Endodermal cell (in vitro differentiated cells): Measurements from ENCODE around the gene NANOS2. TPM values are rescaled to one million over a fixed set of nuclear protein-coding genes. Genes with fewer than 3 reads are reported as not detected.
A peak's percentile ranks its signal among the peaks of the same experiment; 100 is the strongest.

Source experiments
- DNase-seq: peaks from one replicate; pipeline ENCODE4 v3.0.0-alpha.2; 2017
- H3K27ac ChIP-seq: 2 replicates; pipeline ENCODE4 v1.5.1; 2013; ENCODE audit warnings: mild to moderate bottlenecking, low read depth, low read length, moderate library complexity
- H3K27me3 ChIP-seq: 2 replicates; pipeline ENCODE4 v1.6.1; 2013; ENCODE audit warnings: mild to moderate bottlenecking, low read length, moderate library complexity; ENCODE audit not compliant: insufficient read depth, control insufficient read depth, poor library complexity, severe bottlenecking
- H3K36me3 ChIP-seq: 2 replicates; pipeline ENCODE4 v1.7.0; 2013; ENCODE audit warnings: mild to moderate bottlenecking, low read length, moderate library complexity; ENCODE audit not compliant: control insufficient read depth, insufficient read depth
- H3K4me1 ChIP-seq: one replicate; pipeline ENCODE4 v1.7.0; 2013; ENCODE audit warnings: low read length; ENCODE audit not compliant: control insufficient read depth, insufficient read depth
- H3K4me3 ChIP-seq: 2 replicates; pipeline ENCODE4 v1.5.1; 2013; ENCODE audit warnings: mild to moderate bottlenecking, low read length, moderate library complexity
- H3K9ac ChIP-seq: 2 replicates; pipeline ENCODE4 v1.6.1; 2013; ENCODE audit warnings: mild to moderate bottlenecking, low read length, moderate library complexity; ENCODE audit not compliant: poor library complexity, severe bottlenecking; ENCODE audit errors: extremely low read depth
- H3K9me3 ChIP-seq: 2 replicates; pipeline ENCODE4 v1.6.1; 2013; ENCODE audit warnings: mild to moderate bottlenecking, low read length, moderate library complexity; ENCODE audit not compliant: control insufficient read depth
- H3K27ac Mint-ChIP-seq: 2 replicates; pipeline ENCODE4 v1.8.0; 2020; ENCODE audit warnings: mixed read lengths
- H3K27me3 Mint-ChIP-seq: 2 replicates; pipeline ENCODE4 v1.8.0; 2021; ENCODE audit warnings: mild to moderate bottlenecking, mixed read lengths; ENCODE audit not compliant: insufficient read depth
- H3K36me3 Mint-ChIP-seq: 2 replicates; pipeline ENCODE4 v1.8.0; 2020; ENCODE audit warnings: low read depth, mixed read lengths
- H3K4me1 Mint-ChIP-seq: 2 replicates; pipeline ENCODE4 v1.8.0; 2020; ENCODE audit warnings: mixed read lengths
- H3K4me3 Mint-ChIP-seq: 2 replicates; pipeline ENCODE4 v1.8.0; 2020; ENCODE audit warnings: mild to moderate bottlenecking, moderate library complexity, mixed read lengths
- H3K9me3 Mint-ChIP-seq: 2 replicates; pipeline ENCODE4 v1.8.0; 2020; ENCODE audit warnings: mild to moderate bottlenecking, mixed read lengths
- WGBS, 2 experiments: methylation state at CpG; one replicate each; pipeline versions ENCODE4 v1.1.5 to v1.1.7; 2013; ENCODE audit warnings: missing lambda C conversion rate in 2 of 2, mixed read lengths in 1 of 2; ENCODE audit not compliant: insufficient coverage in 1 of 2, insufficient read length in 1 of 2; 5-methylcytosine and 5-hydroxymethylcytosine counted together
- total RNA-seq, 2 donors: library from RNA; stranded (reverse); fragmentation: NEBNext Ultra II Directional in 1 of 2; extraction: Animal tissue kit (Norgen Biotek cat#: 25700) in 1 of 2; gene quantifications; 2 replicates in 1 of 2; 3 replicates in 1 of 2; pipeline ENCODE4 v1.2.1, GENCODE V29; 2021
- TF ChIP-seq, protein P1 (sequence below): fragments of 200-600 bp; sonication (generic); conservative IDR thresholded peaks from 2 replicates; pipeline ENCODE4 v1.5.0; 2021; ENCODE audit warnings: antibody characterized with exemption, mild to moderate bottlenecking

The NANOS2 gene
- total RNA-seq, 2 donors from 2014 or later = not detected

DNA sequence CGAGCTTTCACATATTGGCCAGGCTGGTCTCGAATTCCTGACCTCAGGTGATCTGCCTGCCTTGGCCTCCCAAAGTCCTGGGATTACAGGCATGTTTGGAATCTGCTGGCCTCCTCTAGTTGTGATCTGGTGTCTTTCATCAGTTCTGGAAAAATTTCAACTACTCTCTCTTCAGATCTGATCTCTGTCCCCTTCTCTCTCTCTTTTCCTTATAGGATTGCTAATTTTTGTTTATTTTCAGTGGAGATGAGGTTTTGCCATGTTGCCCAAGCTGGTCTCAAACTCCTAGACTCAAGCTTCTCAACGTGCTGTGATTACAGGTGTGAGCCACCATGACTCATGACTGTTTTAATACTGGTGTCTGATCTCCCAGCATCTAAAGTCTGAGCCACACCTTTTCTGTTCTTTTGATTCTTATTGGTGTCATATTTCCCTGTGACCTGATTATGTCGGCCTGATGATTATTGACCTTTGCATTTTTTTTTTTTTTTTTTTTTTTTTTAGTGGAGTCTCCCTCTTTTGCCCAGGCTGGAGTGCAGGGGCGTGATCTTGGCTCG lies 10.4 kb upstream of the NANOS2 start:
- TF ChIP-seq, protein P1, sequence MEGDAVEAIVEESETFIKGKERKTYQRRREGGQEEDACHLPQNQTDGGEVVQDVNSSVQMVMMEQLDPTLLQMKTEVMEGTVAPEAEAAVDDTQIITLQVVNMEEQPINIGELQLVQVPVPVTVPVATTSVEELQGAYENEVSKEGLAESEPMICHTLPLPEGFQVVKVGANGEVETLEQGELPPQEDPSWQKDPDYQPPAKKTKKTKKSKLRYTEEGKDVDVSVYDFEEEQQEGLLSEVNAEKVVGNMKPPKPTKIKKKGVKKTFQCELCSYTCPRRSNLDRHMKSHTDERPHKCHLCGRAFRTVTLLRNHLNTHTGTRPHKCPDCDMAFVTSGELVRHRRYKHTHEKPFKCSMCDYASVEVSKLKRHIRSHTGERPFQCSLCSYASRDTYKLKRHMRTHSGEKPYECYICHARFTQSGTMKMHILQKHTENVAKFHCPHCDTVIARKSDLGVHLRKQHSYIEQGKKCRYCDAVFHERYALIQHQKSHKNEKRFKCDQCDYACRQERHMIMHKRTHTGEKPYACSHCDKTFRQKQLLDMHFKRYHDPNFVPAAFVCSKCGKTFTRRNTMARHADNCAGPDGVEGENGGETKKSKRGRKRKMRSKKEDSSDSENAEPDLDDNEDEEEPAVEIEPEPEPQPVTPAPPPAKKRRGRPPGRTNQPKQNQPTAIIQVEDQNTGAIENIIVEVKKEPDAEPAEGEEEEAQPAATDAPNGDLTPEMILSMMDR = no peak
- H3K27me3 Mint-ChIP-seq = peaks cover 30% of the 10 kb centered on the region
- H3K9me3 Mint-ChIP-seq = no peaks in the 10 kb centered on the region
- H3K4me3 Mint-ChIP-seq = no peak overlapping the region
- H3K9me3 ChIP-seq = no peaks in the 10 kb centered on the region
- H3K36me3 ChIP-seq = no peaks in the 10 kb centered on the region
- H3K4me1 ChIP-seq = no peaks in the 10 kb centered on the region
- no peak for DNase-seq
- peaks cover 8% of the 10 kb centered on the region for H3K27me3 ChIP-seq
- no peak overlapping the region for H3K4me3 ChIP-seq
- H3K9ac ChIP-seq = no peak overlapping the region
- H3K4me1 Mint-ChIP-seq = peaks cover 6% of the 10 kb centered on the region
- H3K27ac Mint-ChIP-seq = no peak overlapping the region
- no peaks in the 10 kb centered on the region for H3K36me3 Mint-ChIP-seq
- 78% methylated on average over 4 to 6 of the region's 6 CpGs for WGBS, 2 experiments
- no peak overlapping the region for H3K27ac ChIP-seq

DNA sequence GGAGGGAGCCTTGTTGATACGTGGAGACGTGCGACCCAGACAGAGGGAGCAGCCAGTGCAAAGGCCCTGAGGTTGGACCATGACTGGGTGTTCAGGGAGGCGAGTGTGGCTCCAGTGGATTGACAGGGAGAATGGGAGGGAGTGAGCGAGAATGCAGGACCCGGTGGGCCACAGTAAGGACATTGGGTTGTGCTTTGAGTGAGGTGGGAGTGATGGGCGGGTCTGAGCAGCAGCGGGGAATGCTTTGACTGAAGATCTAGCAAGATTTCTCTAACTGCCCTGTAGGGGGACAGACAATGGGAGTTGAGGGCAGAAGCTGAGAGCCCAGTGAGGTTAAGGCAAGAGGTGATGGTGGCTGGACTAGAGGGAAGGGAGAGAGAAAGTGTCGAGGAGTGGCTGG lies 7.7 kb upstream of the NANOS2 start:
- peak; percentile 83 for DNase-seq
- no peak overlapping the region for H3K27ac ChIP-seq
- H3K36me3 ChIP-seq = no peaks in the 10 kb centered on the region
- no peaks in the 10 kb centered on the region for H3K9me3 ChIP-seq
- Mint-ChIP-seq H3K9me3 (no peaks in the 10 kb centered on the region), H3K36me3 (no peaks in the 10 kb centered on the region), H3K27ac (no peak overlapping the region), H3K4me1 (peaks cover 6% of the 10 kb centered on the region), H3K4me3 (no peak overlapping the region), H3K27me3 (peaks cover 10% of the 10 kb centered on the region)
- H3K9ac ChIP-seq = no peak overlapping the region
- 67 to 68% methylated on average over 9 of the region's 9 CpGs for WGBS, 2 experiments
- TF ChIP-seq, protein P1 = peak; percentile 75
- H3K27me3 ChIP-seq = no peaks in the 10 kb centered on the region
- H3K4me3 ChIP-seq = no peak overlapping the region
- H3K4me1 ChIP-seq = no peaks in the 10 kb centered on the region

DNA sequence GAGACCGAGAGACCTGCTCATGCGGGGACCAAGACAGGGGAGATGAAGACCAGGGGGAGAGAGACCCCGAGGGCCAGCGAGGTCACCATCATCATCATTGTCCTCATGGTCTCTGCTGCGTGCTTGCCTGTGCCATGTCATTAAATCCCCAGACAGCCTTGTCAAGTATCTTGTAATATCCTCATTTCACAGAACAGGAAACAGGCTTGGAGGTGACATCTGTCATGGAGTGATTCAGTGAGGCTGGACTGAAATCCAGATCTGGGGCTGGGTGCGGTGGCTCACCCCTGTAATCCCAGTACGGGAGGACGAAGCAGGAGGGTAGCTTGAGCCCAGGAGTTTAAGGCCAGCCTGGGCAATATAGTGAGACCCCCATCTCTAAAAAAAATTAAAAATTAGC lies 5.9 kb upstream of the NANOS2 start:
- DNase-seq = no peak
- Histone ChIP-seq H3K4me1 (no peaks in the 10 kb centered on the region), H3K9ac (no peak overlapping the region), H3K36me3 (no peaks in the 10 kb centered on the region), H3K4me3 (no peak overlapping the region), H3K27me3 (no peaks in the 10 kb centered on the region), H3K27ac (peak overlapping the region; percentile 44), H3K9me3 (no peaks in the 10 kb centered on the region)
- peaks cover 6% of the 10 kb centered on the region for H3K4me1 Mint-ChIP-seq
- TF ChIP-seq, protein P1 = no peak
- H3K4me3 Mint-ChIP-seq = no peak overlapping the region
- peaks cover 1% of the 10 kb centered on the region for H3K27me3 Mint-ChIP-seq
- no peaks in the 10 kb centered on the region for H3K9me3 Mint-ChIP-seq
- no peak overlapping the region for H3K27ac Mint-ChIP-seq
- 93 to 97% methylated on average over 4 to 8 of the region's 8 CpGs for WGBS, 2 experiments
- no peaks in the 10 kb centered on the region for H3K36me3 Mint-ChIP-seq
